Keratinocyte (primary cell): ENCODE results near the gene TSC22D4. TPM values are rescaled to one million over a fixed set of nuclear protein-coding genes. Genes with fewer than 3 reads are reported as not detected.

Experiments used
- DNase-seq: peaks from one replicate; pipeline ENCODE4 v3.0.0-alpha.2; 2011; ENCODE audit warnings: low read depth, missing footprints, low spot score
- FAIRE-seq: peaks from 2 replicates; lab custom pipeline; 2011; peaks lifted over from hg19 to GRCh38; lab: Jason Lieb, UNC
- H2AFZ ChIP-seq: 2 replicates; pipeline ENCODE4 v1.6.0; 2012; ENCODE audit warnings: low read length, control low read depth, inconsistent platforms; ENCODE audit not compliant: control insufficient read depth
- H3K27ac ChIP-seq: 2 replicates; pipeline ENCODE4 v1.5.1; 2011; ENCODE audit warnings: low read length; ENCODE audit not compliant: control insufficient read depth, insufficient read depth
- H3K27me3 ChIP-seq: 3 replicates; pipeline ENCODE4 v1.6.0; 2011; ENCODE audit warnings: low read length; ENCODE audit not compliant: control insufficient read depth, insufficient read depth; ENCODE audit errors: extremely low read depth
- H3K36me3 ChIP-seq, 2 experiments: 2 replicates in 1 of 2; 3 replicates in 1 of 2; pipeline ENCODE4 v1.5.1; 2011; ENCODE audit warnings: low read length in 2 of 2, mild to moderate bottlenecking in 1 of 2; ENCODE audit not compliant: control insufficient read depth in 2 of 2, insufficient read depth in 2 of 2; ENCODE audit errors: extremely low read depth in 1 of 2
- H3K4me1 ChIP-seq: 3 replicates; pipeline ENCODE4 v1.5.1; 2011; ENCODE audit warnings: low read length; ENCODE audit not compliant: control insufficient read depth, insufficient read depth; ENCODE audit errors: extremely low read depth
- H3K4me2 ChIP-seq: 3 replicates; pipeline ENCODE4 v1.6.0; 2011; ENCODE audit warnings: low read depth, low read length; ENCODE audit not compliant: control insufficient read depth, insufficient read depth; ENCODE audit errors: extremely low read depth
- H3K4me3 ChIP-seq, 3 experiments: fragments of 200-600 bp in 1 of 3; sonication (generic) in 1 of 3; 2 replicates in 2 of 3; 3 replicates in 1 of 3; pipeline ENCODE4 v1.5.1; 2011 to 2016; ENCODE audit warnings: low read length in 3 of 3, mild to moderate bottlenecking in 3 of 3, control low read depth in 2 of 3, inconsistent platforms in 1 of 3, low read depth in 1 of 3, mixed read lengths in 1 of 3, mixed run types in 1 of 3, moderate library complexity in 1 of 3; ENCODE audit not compliant: control insufficient read depth in 2 of 3, insufficient read depth in 2 of 3; ENCODE audit errors: extremely low read depth in 1 of 3
- H3K79me2 ChIP-seq: 2 replicates; pipeline ENCODE4 v1.6.0; 2012; ENCODE audit warnings: low read length; ENCODE audit not compliant: control insufficient read depth, insufficient read depth
- H3K9ac ChIP-seq: 3 replicates; pipeline ENCODE4 v1.6.0; 2011; ENCODE audit warnings: low read length; ENCODE audit not compliant: control insufficient read depth, insufficient read depth; ENCODE audit errors: extremely low read depth
- H3K9me1 ChIP-seq: 3 replicates; pipeline ENCODE4 v1.6.0; 2011; ENCODE audit warnings: low read length; ENCODE audit not compliant: control insufficient read depth, insufficient read depth; ENCODE audit errors: extremely low read depth
- H3K9me3 ChIP-seq: 2 replicates; pipeline ENCODE4 v1.5.1; 2012; ENCODE audit warnings: low read depth, low read length; ENCODE audit not compliant: control insufficient read depth
- H4K20me1 ChIP-seq: 3 replicates; pipeline ENCODE4 v1.6.0; 2011; ENCODE audit warnings: low read length; ENCODE audit not compliant: control insufficient read depth, insufficient read depth; ENCODE audit errors: extremely low read depth
- CTCF ChIP-seq, 3 experiments: IDR thresholded peaks in 1 of 3; conservative IDR thresholded peaks in 1 of 3; optimal IDR thresholded peaks in 1 of 3; 2 replicates in 2 of 3; 3 replicates in 1 of 3; pipeline versions ENCODE3 to v1.5.1; 2011; ENCODE audit warnings: low read length in 3 of 3, mild to moderate bottlenecking in 3 of 3, moderate library complexity in 2 of 3, control low read depth in 1 of 3, inconsistent platforms in 1 of 3; ENCODE audit not compliant: insufficient read depth in 2 of 3; ENCODE audit errors: extremely low read depth in 1 of 3
- EZH2 ChIP-seq: IDR thresholded peaks from one replicate; pipeline ENCODE4 v1.6.1; 2012; ENCODE audit warnings: inconsistent platforms, mild to moderate bottlenecking, low read length, moderate library complexity
- dilution Hi-C: fragments of 300-500 bp; cut with MboI; formaldehyde crosslinking; loops from one replicate; pipeline ENCODE4 v1.7.0; 2020; ENCODE audit warnings: low sequenced_read_pairs; ENCODE audit not compliant: extremely low pct_ligation_motif_present
- polyA plus RNA-seq, 5 experiments: library from polyadenylated mRNA; depleted of rRNA in 3 of 5; stranded (reverse) in 3 of 5; stranded (forward) in 1 of 5; unstranded in 1 of 5; fragments of >200 nt; gene quantifications; 1 replicate in 1 of 5; 2 replicates in 3 of 5; 3 replicates in 1 of 5; pipeline versions ENCODE4 v1.2.1 to v1.2.3, GENCODE V29; 2011 to 2012; ENCODE audit warnings: missing spikeins in 2 of 5, low read depth in 1 of 5, low replicate concordance in 1 of 5

Gene TSC22D4
- polyA plus RNA-seq, 1 donor (not counting 4 experiments of a cell fraction or from before 2014, with no cell fraction given), result 8.4 TPM

- Histone ChIP-seq H3K4me1 (peaks cover 12% of the 10 kb centered on the region), H3K27ac (no peak overlapping the region), H3K4me2 (peak overlapping the region; percentile 64), H3K9me1 (no peaks in the 10 kb centered on the region), H3K4me3 (peak overlapping the region in 2 of 3 experiments; percentile 29 to 42), H3K36me3 (no peaks in the 10 kb centered on the region), H3K9ac (no peak overlapping the region), H2AFZ (peak overlapping the region; percentile 70), H4K20me1 (no peaks in the 10 kb centered on the region), H3K79me2 (no peaks in the 10 kb centered on the region), H3K9me3 (no peaks in the 10 kb centered on the region), H3K27me3 (no peaks in the 10 kb centered on the region)
- dilution Hi-C loops, result no loop called here
- DNase-seq (no peak), FAIRE-seq (no peak)
- no peak for TF ChIP-seq EZH2
Observed at GRCh38 chr7:100492738-100493475, 13.9 kb upstream of the TSC22D4 start.

- FAIRE-seq, result no peak
- H3K79me2 ChIP-seq, result no peaks in the 10 kb centered on the region
Observed at GRCh38 chr7:100491192-100491578, 12.2 kb upstream of the TSC22D4 start.

More at GRCh38 chr7:100491192-100491578, 12.2 kb upstream of the TSC22D4 start:
- no peaks in the 10 kb centered on the region for H3K9me3 ChIP-seq
- peaks cover 12% of the 10 kb centered on the region for H3K4me1 ChIP-seq
- DNase-seq, result no peak
- no peak overlapping the region for H3K9ac ChIP-seq
- no peak overlapping the region for H3K27ac ChIP-seq
- no peak overlapping the region for H3K4me3 ChIP-seq
- no peaks in the 10 kb centered on the region for H3K36me3 ChIP-seq
- H3K27me3 ChIP-seq, result no peaks in the 10 kb centered on the region
- TF ChIP-seq EZH2 (no peak), CTCF (optimal IDR thresholded peaks at IDR 0.05 in 1 of 3, IDR thresholded peaks at IDR 0.05 in 1 of 3, conservative IDR thresholded peaks at IDR 0.05 in 1 of 3; ENCODE audit: extremely low read depth in 1 of 3, insufficient read depth in 2 of 3, low read length in 3 of 3) (no peak)
- H3K9me1 ChIP-seq, result no peaks in the 10 kb centered on the region
- dilution Hi-C loops, result no loop called here
- no peak overlapping the region for H2AFZ ChIP-seq
- H3K4me2 ChIP-seq, result no peak overlapping the region
- no peaks in the 10 kb centered on the region for H4K20me1 ChIP-seq
